Endothelial cell of umbilical vein (primary cell): ENCODE results near the gene NCKAP5. TPM values are rescaled to one million over a fixed set of nuclear protein-coding genes. Genes with fewer than 3 reads are reported as not detected.

ENCODE experiments used
- BruUV-seq: library from RNA; stranded (reverse); fragments of 400-500 nt; replicated peaks from 2 replicates; lab custom pipeline; 2021; lab: Mats Ljungman, UMichigan
- CTCF ChIA-PET: fragments of 300-600, 350-600 bp; sonication (Branson Sonifier 250); formaldehyde crosslinking; loops from one replicate; lab custom pipeline; 2021; ENCODE audit warnings: antibody characterized with exemption, inconsistent platforms; lab: Charles Lee
- POLR2A ChIA-PET: fragments of 300-600, 350-600 bp; sonication (Branson Sonifier 250); formaldehyde crosslinking; loops from one replicate; lab custom pipeline; 2021; ENCODE audit warnings: antibody characterized with exemption, inconsistent platforms; lab: Charles Lee
- DNase-seq: peaks from one replicate; pipeline ENCODE4 v3.0.0-alpha.2; 2011; ENCODE audit warnings: low read depth, low spot score
- FAIRE-seq: peaks from 2 replicates; lab custom pipeline; 2011; peaks lifted over from hg19 to GRCh38; lab: Jason Lieb, UNC
- H2AFZ ChIP-seq: 2 replicates; pipeline ENCODE4 v1.6.0; 2012; ENCODE audit warnings: low read depth, low read length, control low read depth, inconsistent platforms
- H3K27ac ChIP-seq: 2 replicates; pipeline ENCODE4 v1.5.1; 2011; ENCODE audit warnings: low read depth, mild to moderate bottlenecking, control low read depth, low read length, moderate library complexity; ENCODE audit not compliant: insufficient read depth
- H3K27me3 ChIP-seq, 2 experiments: 2 replicates each; pipeline versions ENCODE4 v1.6.0 to v1.6.1; 2011; ENCODE audit warnings: low read length in 2 of 2, mixed read lengths in 1 of 2; ENCODE audit not compliant: control insufficient read depth in 2 of 2, insufficient read depth in 2 of 2
- H3K36me3 ChIP-seq, 2 experiments: 2 replicates in 1 of 2; 3 replicates in 1 of 2; pipeline ENCODE4 v1.5.1; 2011; ENCODE audit warnings: low read length in 2 of 2, mild to moderate bottlenecking in 1 of 2, moderate library complexity in 1 of 2; ENCODE audit not compliant: control insufficient read depth in 2 of 2, insufficient read depth in 2 of 2; ENCODE audit errors: extremely low read depth in 1 of 2
- H3K4me1 ChIP-seq: 3 replicates; pipeline ENCODE4 v1.5.1; 2011; ENCODE audit warnings: mild to moderate bottlenecking, low read length; ENCODE audit not compliant: control insufficient read depth, insufficient read depth; ENCODE audit errors: extremely low read depth
- H3K4me2 ChIP-seq: 2 replicates; pipeline ENCODE4 v1.6.1; 2011; ENCODE audit warnings: low read length, control low read depth, mixed read lengths; ENCODE audit not compliant: insufficient read depth
- H3K4me3 ChIP-seq, 3 experiments: fragments of 200-600 bp in 1 of 3; sonication (generic), shearing (Covaris generic) in 1 of 3; replicated peaks in 1 of 3; 2 replicates each; pipeline ENCODE4 v1.5.1; 2011 to 2016; ENCODE audit warnings: control low read depth in 3 of 3, low read length in 3 of 3, mild to moderate bottlenecking in 2 of 3, inconsistent platforms in 1 of 3, low read depth in 1 of 3, moderate library complexity in 1 of 3; ENCODE audit not compliant: insufficient read depth in 1 of 3
- H3K79me2 ChIP-seq: 2 replicates; pipeline ENCODE4 v1.6.0; 2012; ENCODE audit warnings: low read length, inconsistent platforms; ENCODE audit not compliant: control insufficient read depth, insufficient read depth
- H3K9ac ChIP-seq: replicated peaks from 2 replicates; pipeline ENCODE3; 2011; ENCODE audit warnings: low read length, control low read depth; ENCODE audit not compliant: insufficient read depth; ENCODE audit errors: extremely low read depth
- H3K9me1 ChIP-seq: replicated peaks from 3 replicates; pipeline ENCODE4 v1.6.0; 2011; ENCODE audit warnings: mild to moderate bottlenecking, low read length; ENCODE audit not compliant: control insufficient read depth, insufficient read depth; ENCODE audit errors: extremely low read depth
- H3K9me3 ChIP-seq: replicated peaks from 2 replicates; pipeline ENCODE4 v1.5.1; 2012; ENCODE audit warnings: low read length, inconsistent platforms; ENCODE audit not compliant: control insufficient read depth, insufficient read depth
- H4K20me1 ChIP-seq: replicated peaks from 2 replicates; pipeline ENCODE3; 2011; ENCODE audit warnings: mild to moderate bottlenecking, low read length; ENCODE audit not compliant: control insufficient read depth, insufficient read depth; ENCODE audit errors: extremely low read depth
- CTCF ChIP-seq, 2 donors: IDR thresholded peaks; 1 replicate in 1 of 2; 2 replicates in 1 of 2; pipeline ENCODE4 v1.5.1; 2011; ENCODE audit warnings: low read length in 2 of 2, mild to moderate bottlenecking in 2 of 2, moderate library complexity in 2 of 2, control low read depth in 1 of 2, inconsistent platforms in 1 of 2, low read depth in 1 of 2; ENCODE audit not compliant: insufficient read depth in 1 of 2; ENCODE audit errors: extremely low read depth in 1 of 2
- EZH2 ChIP-seq: IDR thresholded peaks from 2 replicates; pipeline ENCODE4 v1.6.1; 2012; ENCODE audit warnings: borderline replicate concordance, low read depth, mild to moderate bottlenecking, moderate library complexity, low read length, inconsistent platforms; ENCODE audit not compliant: severe bottlenecking
- FOS ChIP-seq: IDR thresholded peaks from 2 replicates; pipeline ENCODE4 v1.6.1; 2011; ENCODE audit warnings: mild to moderate bottlenecking, low read length, moderate library complexity, borderline replicate concordance; ENCODE audit not compliant: insufficient read depth
- GATA2 ChIP-seq: IDR thresholded peaks from 2 replicates; pipeline ENCODE4 v1.7.0; 2011; ENCODE audit warnings: low read depth, mild to moderate bottlenecking, moderate library complexity, mixed read lengths, low read length; ENCODE audit not compliant: insufficient read length, insufficient read depth
- JUN ChIP-seq: IDR thresholded peaks from 2 replicates; pipeline ENCODE4 v1.6.1; 2011; ENCODE audit warnings: borderline replicate concordance, low read depth; ENCODE audit not compliant: insufficient read length, insufficient read depth
- MAX ChIP-seq: IDR thresholded peaks from 2 replicates; pipeline ENCODE4 v1.6.1; 2011; ENCODE audit not compliant: insufficient read depth, insufficient read length
- MYC ChIP-seq: IDR thresholded peaks from one replicate; pipeline ENCODE4 v1.6.1; 2011; ENCODE audit warnings: mild to moderate bottlenecking, low read depth, low read length
- POLR2A ChIP-seq: IDR thresholded peaks from 2 replicates; pipeline ENCODE4 v1.6.1; 2012; ENCODE audit warnings: low read depth, mild to moderate bottlenecking, control low read depth, low read length
- POLR2AphosphoS5 ChIP-seq: IDR thresholded peaks from 2 replicates; pipeline ENCODE4 v1.6.1; 2012; ENCODE audit warnings: low read depth, mild to moderate bottlenecking, control low read depth, low read length, moderate library complexity; ENCODE audit not compliant: insufficient read depth
- dilution Hi-C: fragments of 300-500 bp; cut with MboI; formaldehyde crosslinking; loops from one replicate; pipeline ENCODE4 v1.15.0; 2019; ENCODE audit warnings: low sequenced_read_pairs; ENCODE audit not compliant: extremely low pct_ligation_motif_present
- intact Hi-C: fragments of 100-400 bp; cut with micrococcal nuclease; formaldehyde crosslinking; loops from one replicate; pipeline ENCODE4 v1.10.0; 2022
- polyA plus RNA-seq, 4 experiments: library from polyadenylated mRNA; depleted of rRNA in 3 of 4; stranded (reverse) in 3 of 4; unstranded in 1 of 4; fragments of >200 nt; gene quantifications; 2 replicates each; pipeline versions ENCODE4 v1.2.1 to v1.2.3, GENCODE V29; 2011 to 2012; ENCODE audit warnings: missing spikeins in 1 of 4
- total RNA-seq: library from RNA; stranded (reverse); gene quantifications from 2 replicates; pipeline ENCODE4 v1.2.3, GENCODE V29; 2021

NCKAP5 gene
- total and polyA plus RNA-seq, 2 donors (not counting 3 experiments of a cell fraction or from before 2014, with no cell fraction given), result 0.47 to 3.3 TPM

- dilution Hi-C loops (no loop called here), intact Hi-C loops (no loop called here)
- POLR2A ChIA-PET, result no interaction called here
- no peak overlapping the region for H3K27ac ChIP-seq
- no peak overlapping the region for H3K4me2 ChIP-seq
- H3K79me2 ChIP-seq, result no peaks in the 10 kb centered on the region
- no peaks in the 10 kb centered on the region for H4K20me1 ChIP-seq
- TF ChIP-seq FOS (no peak), CTCF (IDR thresholded peaks at IDR 0.05; ENCODE audit: extremely low read depth in 1 of 2, insufficient read depth in 1 of 2, low read depth in 1 of 2, low read length in 2 of 2) (no peak), MAX (no peak), POLR2A (no peak)
- FAIRE-seq (no peak), DNase-seq (no peak)
- H3K9me3 ChIP-seq, result no peaks in the 10 kb centered on the region
- H3K9me1 ChIP-seq, result no peaks in the 10 kb centered on the region
- no peak overlapping the region for H2AFZ ChIP-seq
- no peak overlapping the region for H3K4me3 ChIP-seq
- no TSS peak for BruUV-seq
- no peaks in the 10 kb centered on the region for H3K27me3 ChIP-seq
- no peaks in the 10 kb centered on the region for H3K4me1 ChIP-seq
- no peaks in the 10 kb centered on the region for H3K36me3 ChIP-seq
- CTCF ChIA-PET, result no interaction called here
- H3K9ac ChIP-seq, result no peak overlapping the region
Observed at GRCh38 chr2:132941296-132942020, 626.8 kb downstream of the NCKAP5 start.

- Histone ChIP-seq H3K9me1 (no peaks in the 10 kb centered on the region), H3K36me3 (no peaks in the 10 kb centered on the region), H4K20me1 (no peaks in the 10 kb centered on the region), H3K27ac (no peak overlapping the region), H3K4me1 (no peaks in the 10 kb centered on the region), H3K9me3 (no peaks in the 10 kb centered on the region), H2AFZ (no peak overlapping the region), H3K4me3 (no peak overlapping the region), H3K27me3 (no peaks in the 10 kb centered on the region), H3K4me2 (no peak overlapping the region), H3K9ac (no peak overlapping the region), H3K79me2 (no peaks in the 10 kb centered on the region)
- TF ChIP-seq MYC, result no peak
- TF ChIP-seq JUN, result no peak
- TF ChIP-seq FOS, result no peak
- TF ChIP-seq GATA2, result no peak
- TF ChIP-seq MAX, result no peak
- no peak for TF ChIP-seq POLR2AphosphoS5
- no peak for TF ChIP-seq POLR2A
- TF ChIP-seq CTCF (IDR thresholded peaks at IDR 0.05; ENCODE audit: extremely low read depth in 1 of 2, insufficient read depth in 1 of 2, low read depth in 1 of 2, low read length in 2 of 2), result no peak
- TF ChIP-seq EZH2, result no peak
- intact Hi-C loops (no loop called here), dilution Hi-C loops (no loop called here)
- no TSS peak for BruUV-seq
- ChIA-PET CTCF (no interaction called here), POLR2A (no interaction called here)
- DNase-seq (peak; percentile 4), FAIRE-seq (no peak)
Observed at GRCh38 chr2:132937629-132938028, 630.6 kb downstream of the NCKAP5 start.
